GM23338 (cell line): ENCODE results near the gene GRAMD1A.

ENCODE experiments used
- CREB1 ChIP-seq: fragments of 250-450 bp; sonication (Bioruptor Pico); IDR thresholded peaks from 2 replicates; pipeline ENCODE4 v1.5.0; 2020; ENCODE audit warnings: low read depth, mild to moderate bottlenecking, moderate library complexity
- CTCF ChIP-seq, 2 experiments: fragments of 200-600 bp in 1 of 2; sonication (generic) in 1 of 2; conservative IDR thresholded peaks; 2 replicates each; pipeline versions ENCODE4 v1.5.1 to v1.6.1; 2016 to 2017; ENCODE audit warnings: antibody characterized with exemption in 2 of 2, low read depth in 2 of 2, mild to moderate bottlenecking in 2 of 2, moderate library complexity in 1 of 2
- EZH2 ChIP-seq: fragments of 200-600 bp; sonication (generic); IDR thresholded peaks from one replicate; pipeline ENCODE4 v1.8.0; 2017; ENCODE audit warnings: antibody characterized with exemption, mild to moderate bottlenecking, low read depth; ENCODE audit not compliant: unreplicated experiment
- EZH2phosphoT487 ChIP-seq: fragments of 200-600 bp; sonication (generic); IDR thresholded peaks from one replicate; pipeline ENCODE4 v1.8.1; 2018; ENCODE audit warnings: antibody characterized with exemption; ENCODE audit not compliant: unreplicated experiment
- JUNB ChIP-seq: IDR thresholded peaks from one replicate; pipeline ENCODE4 v1.6.1; 2016; ENCODE audit warnings: antibody characterized with exemption; ENCODE audit not compliant: unreplicated experiment
- NANOG ChIP-seq: IDR thresholded peaks from 2 replicates; pipeline ENCODE4 v1.6.1; 2016; ENCODE audit warnings: antibody characterized with exemption, borderline replicate concordance
- POLR2AphosphoS5 ChIP-seq: IDR thresholded peaks from 2 replicates; pipeline ENCODE4 v1.6.1; 2016; ENCODE audit warnings: antibody characterized with exemption, low read depth
- REST ChIP-seq: IDR thresholded peaks from one replicate; pipeline ENCODE4 v1.6.1; 2018; ENCODE audit warnings: antibody characterized with exemption; ENCODE audit not compliant: unreplicated experiment
- STAT1 ChIP-seq: IDR thresholded peaks from one replicate; pipeline ENCODE4 v1.6.1; 2016; ENCODE audit warnings: antibody characterized with exemption; ENCODE audit not compliant: unreplicated experiment
- ZNF331 ChIP-seq: fragments of 250-450 bp; sonication (Bioruptor Pico); IDR thresholded peaks from 2 replicates; pipeline ENCODE4 v1.5.0; 2020; ENCODE audit warnings: low read depth, mild to moderate bottlenecking, moderate library complexity
- TF ChIP-seq, protein P1 (sequence below): IDR thresholded peaks from 2 replicates; pipeline ENCODE4 v1.6.1; 2016; ENCODE audit warnings: antibody characterized with exemption

- TF ChIP-seq CTCF (conservative IDR thresholded peaks at IDR 0.05; ENCODE audit: low read depth in 2 of 2) (no peak), POLR2AphosphoS5 (no peak; the same call in none of the 2 replicates), ZNF331 (CRISPR knock-in tag) (no peak), EZH2 (no peak), EZH2phosphoT487 (no peak), JUNB (no peak), CREB1 (no peak), REST (no peak), STAT1 (no peak), NANOG (no peak)
- TF ChIP-seq, protein P1, sequence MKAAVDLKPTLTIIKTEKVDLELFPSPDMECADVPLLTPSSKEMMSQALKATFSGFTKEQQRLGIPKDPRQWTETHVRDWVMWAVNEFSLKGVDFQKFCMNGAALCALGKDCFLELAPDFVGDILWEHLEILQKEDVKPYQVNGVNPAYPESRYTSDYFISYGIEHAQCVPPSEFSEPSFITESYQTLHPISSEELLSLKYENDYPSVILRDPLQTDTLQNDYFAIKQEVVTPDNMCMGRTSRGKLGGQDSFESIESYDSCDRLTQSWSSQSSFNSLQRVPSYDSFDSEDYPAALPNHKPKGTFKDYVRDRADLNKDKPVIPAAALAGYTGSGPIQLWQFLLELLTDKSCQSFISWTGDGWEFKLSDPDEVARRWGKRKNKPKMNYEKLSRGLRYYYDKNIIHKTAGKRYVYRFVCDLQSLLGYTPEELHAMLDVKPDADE = no peak
Observed at GRCh38 chr19:35011737-35012682, 11.9 kb downstream of the GRAMD1A start.
